Right kidney (tissue), 1 donor: ENCODE results near the gene MT3.
"Not testable (repeated sequence)": the region's sequence is repeated elsewhere in the genome, so short reads cannot be mapped to it uniquely, and the experiment has no call there.

Experiments used
- DNase-seq: peaks from one replicate; pipeline ENCODE4 v3.0.0-alpha.2; 2016

The MT3 gene

DNA sequence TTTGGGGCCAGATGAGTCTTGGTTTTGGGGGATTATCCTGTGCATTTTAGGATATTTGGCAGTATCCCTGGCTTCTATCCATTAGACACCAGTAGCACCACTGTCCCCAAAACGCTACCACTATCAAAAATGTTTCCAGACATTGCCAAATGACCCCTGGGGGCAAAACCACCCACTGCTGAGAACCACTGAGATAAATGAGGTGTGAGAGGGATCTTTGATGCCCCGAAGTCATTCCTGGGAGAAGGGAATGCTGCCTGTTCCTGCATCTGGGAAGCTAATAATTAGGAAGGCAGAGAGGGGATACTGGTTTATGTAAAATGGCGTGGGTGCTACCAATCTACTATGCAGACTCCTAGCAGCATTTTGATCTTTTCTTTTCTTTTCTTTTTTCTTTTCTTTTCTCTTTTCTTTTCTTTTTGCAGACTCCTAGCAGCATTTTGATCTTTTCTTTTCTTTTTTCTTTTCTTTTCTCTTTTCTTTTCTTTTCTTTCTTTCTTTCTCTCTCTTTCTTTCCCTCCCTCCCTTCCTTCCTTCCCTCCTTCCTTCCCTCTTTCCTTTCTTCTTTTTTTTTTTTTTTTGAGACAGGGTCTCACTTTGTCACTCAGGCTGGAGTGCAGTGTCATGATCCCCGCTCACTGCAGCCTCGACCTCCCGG, 8.8 kb upstream of the MT3 start:
- no peak for DNase-seq

DNA sequence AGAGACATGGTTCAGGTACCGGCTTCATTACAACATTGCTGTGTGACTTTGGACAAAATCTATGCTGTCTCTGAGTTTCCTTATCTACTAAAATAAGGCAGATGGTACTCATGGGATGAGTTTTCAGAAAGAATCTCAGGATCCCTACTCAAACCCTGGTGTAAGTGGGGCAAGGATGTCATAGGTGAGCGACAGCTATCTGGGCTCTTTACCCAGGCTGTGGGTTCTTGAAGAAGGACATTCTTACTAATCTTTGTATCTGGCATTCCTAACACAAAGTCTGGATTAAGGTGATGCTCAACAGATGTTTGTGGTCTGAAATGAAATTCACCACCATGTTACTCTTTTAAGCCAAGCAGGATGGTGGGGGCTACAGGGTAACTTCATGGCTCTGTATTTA, 6.4 kb upstream of the MT3 start:
- not testable (repeated sequence) for DNase-seq

DNA sequence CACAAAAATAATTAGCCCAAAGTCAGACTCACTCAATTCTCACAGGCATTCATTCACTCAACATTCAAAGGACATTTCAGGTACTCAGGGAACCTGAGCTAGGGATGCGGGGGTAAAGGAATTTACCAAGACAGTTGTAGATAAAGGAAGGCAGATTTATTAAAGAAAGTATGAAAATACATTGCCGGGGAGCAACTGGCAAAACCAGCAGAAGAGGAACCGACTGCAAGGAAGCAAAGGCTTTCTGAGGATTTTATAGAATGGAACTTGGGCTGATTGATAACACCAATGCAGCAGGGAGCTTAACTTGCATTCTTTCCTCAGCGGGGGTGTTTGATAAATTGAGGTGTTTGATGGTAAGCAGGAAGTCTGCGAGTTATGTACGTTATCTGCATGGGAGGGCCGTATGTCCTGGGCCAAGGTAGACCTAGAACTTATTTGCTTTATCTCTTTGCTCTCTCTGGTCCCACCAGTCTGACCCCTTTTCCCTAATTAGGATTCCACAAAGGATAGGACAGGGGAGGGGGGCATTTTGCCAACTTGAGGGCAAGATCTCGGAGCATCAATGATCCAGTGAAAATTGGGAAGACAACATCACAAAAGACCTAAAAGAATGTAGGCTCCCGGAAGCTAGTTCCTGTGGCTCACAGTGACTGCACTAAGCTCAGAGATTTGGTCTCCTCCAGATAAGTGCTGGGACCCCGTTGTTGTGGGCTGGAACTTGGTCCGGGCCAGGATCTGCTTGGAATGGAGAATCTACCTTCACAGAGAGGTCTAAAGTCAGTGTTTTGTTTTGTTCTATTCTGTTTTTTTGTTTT, 5.8 kb upstream of the MT3 start:
- DNase-seq: no peak

DNA sequence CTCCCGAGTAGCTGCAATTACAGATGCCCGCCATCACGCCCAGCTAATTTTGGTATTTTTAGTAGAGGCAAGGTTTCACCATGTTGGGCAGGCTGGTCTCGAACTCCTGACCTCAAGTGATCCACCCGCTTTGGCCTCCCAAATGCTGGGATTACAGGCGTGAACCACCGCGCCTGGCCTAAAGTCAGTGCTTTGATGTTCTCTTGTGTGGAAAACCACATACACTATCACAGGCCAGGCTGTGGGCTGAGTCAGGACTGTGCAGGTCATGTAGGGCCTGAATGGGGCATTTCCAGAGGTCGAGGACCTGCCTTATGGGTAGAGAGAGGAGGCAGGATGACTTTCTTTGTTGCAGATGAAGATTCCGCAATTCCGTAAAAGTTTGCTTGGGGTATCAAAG, 5.1 kb upstream of the MT3 start:
- DNase-seq: no peak

DNA sequence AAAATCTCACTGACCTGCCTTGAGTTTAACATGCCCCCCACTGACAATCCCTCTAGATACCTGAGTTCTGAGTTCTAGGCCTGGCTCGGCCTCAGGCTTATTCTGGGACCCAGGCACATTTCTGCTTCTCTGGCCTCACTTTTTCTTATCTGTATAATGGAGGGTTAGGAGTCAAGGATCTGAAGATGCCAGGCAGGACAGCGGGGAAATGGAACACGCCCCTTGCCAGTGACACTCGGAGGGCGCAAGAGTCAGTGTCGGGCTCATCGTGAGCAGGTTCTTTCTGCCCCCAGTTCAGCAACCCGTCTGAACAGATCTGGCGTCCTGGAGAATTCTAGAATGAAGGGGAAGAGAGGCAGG, 567 bp upstream of the MT3 start:
- DNase-seq: no peak

DNA sequence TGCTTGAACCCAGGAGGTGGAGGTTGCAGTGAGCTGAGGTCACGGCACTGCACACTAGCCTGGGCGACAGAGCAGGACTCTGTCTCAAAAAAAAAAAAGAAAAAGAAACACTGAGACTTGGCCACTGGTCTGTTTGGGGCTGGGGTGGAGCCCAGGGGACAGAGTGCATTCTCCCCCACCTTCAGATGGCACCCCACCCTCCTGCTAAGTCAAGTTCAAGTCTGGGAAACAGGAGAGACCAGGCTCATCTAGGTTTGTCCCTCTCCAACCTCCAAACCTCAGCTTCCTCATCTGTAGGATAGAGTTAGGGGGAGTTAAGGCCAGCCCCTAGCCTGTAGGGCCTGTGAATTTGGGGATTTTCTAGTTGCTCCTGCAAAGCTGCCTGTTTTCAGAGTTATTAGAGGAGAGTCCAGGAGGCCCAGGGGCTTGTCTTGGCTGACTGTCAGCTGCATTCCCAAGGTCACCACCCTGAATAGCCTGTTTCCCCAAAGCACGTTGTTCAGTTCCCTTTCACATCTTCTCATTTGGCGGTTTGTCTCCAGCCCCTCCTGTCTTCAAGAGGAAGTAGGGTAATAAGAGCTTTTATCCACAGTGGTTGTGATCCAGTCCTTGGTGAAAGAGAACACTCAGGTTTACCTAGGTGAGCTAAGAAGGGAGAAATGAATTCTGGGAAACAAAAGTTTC, 2.2 kb downstream of the MT3 start:
- DNase-seq: no peak

DNA sequence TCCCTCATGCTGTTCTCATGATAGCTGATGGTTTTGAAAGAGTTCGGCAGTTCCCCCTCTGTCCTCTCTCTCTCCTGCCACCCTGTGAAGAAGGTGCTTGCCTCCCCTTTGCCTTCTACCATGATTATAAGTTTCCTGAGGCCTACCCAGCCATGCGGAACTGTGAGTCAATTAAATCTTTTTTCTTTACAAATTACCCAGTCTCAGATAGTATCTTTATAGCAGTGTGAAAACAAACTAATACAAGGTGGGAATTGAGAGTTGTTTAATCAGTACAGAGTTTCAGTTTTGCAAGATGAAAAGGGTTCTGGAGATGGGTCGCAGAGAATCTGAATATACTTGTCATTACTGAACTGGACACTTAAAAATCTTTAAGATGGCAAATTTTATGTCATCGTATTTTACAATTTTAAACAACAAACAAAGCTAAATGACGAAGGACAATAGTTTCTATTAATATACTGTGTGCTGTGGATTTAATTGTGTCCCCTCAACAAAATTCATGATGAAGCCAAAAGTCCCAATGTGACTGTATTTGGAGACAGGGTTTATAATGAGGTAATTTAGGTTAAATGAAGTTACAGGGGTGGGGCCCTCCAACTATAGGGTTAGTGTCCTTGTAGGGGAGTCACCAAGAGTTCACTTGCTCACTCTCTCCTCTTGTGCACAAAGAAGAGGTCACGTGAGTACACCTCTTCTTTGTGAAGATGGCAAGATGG, 4.4 kb downstream of the MT3 start:
- no peak for DNase-seq

DNA sequence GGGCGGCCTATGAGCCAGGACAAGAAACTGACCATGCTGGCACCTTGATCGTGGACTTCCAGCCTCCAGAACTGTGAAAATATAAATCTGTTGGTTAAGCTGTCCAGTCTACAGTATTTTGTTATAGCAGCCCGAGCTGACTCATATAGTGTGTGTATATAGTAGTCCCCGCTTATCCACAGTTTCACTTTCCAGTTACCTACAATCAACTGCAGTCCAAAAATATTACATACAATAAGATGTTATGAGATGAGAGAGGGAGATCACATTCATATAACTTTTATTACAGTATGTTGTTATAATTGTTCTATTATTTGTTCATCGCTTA, 4.9 kb downstream of the MT3 start:
- no peak for DNase-seq

DNA sequence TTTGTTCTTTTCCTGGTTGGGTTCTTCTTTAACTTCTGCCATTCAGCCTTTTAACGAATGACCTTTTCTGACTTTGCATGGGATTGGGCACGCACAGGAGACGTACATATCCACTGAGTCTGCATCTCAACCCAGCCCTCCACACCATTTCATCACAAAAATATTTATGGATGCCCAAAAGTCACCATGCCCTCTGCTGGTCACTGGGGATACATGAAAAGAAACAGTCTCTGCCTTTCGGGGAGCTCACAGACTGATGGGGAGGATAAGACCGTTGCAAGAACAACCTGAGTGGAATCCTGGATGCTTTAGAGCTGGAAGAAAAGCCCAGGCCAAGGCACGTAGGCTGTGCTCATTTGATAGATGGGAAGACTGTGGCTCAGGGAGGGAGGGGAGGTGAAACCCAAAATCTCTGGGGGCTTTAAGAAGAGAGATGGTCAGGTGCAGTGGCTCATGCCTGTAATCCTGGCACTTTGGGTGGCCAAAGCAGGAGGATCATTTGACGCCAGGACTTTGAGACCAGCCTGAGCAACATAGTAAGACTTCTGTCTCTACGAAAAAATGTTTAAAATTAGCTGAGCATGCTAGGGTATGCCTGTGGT, 11.2 kb downstream of the MT3 start:
- DNase-seq: no peak

DNA sequence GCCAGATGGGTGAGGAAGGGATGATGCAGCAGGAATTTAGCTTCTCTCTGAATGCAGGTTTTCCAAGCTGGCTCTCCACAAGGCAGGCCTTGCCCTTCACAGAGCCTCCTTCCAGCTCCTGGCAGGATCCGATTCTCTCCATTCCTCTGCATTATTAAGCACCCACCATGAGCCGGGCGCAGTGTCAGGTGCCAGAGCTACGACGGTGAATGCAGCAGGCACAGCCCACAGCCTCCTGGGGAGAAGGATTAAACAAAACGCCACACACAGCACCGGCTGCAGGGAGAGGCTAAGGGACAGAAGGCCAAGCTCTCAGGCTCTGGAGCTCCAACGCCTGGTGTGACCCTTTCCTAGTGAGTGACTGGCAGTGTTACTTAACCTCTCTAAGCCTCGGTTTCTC, 12.0 kb downstream of the MT3 start:
- no peak for DNase-seq

DNA sequence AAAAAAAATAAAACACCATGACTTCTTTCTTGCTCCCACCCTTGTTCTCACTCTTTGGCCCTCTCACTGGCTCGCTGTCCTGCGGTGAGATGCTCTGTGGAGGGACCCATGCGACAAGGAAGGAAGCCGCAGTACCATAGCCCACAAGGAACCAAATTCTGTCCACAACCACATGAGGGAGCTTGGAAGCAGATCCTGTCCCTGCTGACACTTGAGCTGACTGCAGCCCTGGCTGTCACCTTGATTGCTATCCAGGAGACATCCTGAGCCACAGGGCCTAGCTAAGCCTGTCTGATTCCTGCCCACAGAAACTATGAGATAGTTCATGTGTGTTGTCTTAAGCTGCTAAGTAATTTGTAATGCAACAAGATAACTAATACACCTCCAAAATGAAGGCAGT, 14.3 kb downstream of the MT3 start:
- DNase-seq: no peak

DNA sequence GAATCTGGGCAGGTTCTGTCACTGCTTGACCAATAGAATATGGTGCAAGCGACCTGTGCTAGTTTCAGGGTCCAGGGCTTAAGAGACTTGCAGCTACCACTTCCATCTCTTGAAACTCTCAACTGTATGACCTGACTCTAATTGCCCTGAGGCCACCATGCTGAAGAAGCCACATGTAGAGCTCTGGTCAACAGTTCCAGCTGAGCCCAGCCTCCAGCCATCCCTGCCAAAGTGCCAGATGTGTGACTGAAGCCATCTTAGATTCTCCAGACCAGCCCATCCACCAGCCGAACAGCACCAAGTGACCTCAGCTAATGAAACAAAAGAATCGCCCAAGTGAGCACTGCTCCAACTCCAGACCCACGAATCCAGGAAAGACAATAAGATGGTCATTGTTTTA, 15.6 kb downstream of the MT3 start:
- no peak for DNase-seq

DNA sequence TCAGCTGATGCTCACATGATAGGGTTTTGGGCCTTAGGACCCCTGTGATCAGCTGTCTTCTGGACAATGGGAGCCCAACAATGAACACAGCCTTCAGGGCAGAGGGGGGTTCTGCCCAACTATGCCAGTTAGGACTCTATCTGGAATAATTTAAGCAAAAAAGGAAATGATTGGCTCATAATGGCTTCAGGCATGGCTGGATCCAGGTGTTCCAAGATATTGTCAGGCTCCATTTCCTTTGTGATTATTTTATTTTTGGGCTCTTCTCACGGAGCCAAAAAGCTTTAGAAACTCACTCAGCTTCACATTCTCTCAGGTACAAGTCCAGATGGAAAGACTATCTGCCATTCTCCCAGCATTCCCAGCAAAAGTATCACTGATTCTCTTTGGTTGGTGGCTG, 16.1 kb downstream of the MT3 start:
- DNase-seq: no peak

DNA sequence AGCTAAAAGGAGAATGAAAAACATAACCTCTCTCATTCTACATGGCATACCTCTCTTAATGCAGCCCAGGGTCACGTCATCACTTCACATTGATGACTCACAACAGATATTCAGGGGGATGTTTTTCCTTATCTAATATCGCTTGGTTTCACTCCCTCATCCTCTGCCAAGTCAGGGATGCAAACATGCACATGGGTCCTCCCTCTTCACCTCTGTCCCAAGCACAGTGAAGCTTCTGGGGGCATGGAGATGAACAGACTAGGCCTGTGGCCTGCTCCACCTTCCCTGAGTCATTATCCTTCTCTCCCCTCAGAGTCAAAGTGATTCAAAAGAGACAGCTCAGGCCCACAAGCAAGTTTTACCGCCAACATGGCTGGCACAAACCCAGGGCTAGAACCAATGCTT, 16.7 kb downstream of the MT3 start:
- DNase-seq: no peak

DNA sequence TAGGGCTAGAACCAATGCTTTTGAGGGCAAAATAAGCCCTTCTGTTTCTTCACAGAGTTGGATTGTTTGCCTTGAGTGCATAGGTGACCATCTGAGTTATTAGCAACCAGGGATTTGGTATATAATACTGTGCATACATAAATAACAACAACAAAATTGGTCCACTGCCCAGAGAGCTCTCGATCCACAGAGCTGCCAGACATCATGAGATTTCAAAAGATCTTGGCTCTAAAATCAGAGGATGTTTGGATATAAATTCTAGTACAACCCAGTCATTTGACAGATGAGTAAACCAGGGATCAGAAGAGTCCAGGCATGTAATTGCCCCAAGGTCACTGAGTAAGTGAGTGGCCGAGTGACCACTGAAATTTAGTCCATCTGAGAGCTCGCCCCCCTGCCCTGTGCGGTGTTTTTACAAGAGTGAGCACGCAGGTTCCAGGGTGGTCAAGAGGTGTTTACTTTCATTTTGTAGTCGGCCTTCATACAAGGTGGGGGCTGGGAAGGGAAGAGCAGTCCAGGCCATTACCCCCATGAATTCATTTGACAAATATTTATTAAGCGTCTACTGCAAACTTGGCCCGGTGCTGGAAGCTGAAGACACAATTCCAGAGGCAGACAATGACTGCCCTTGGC, 17.3 kb downstream of the MT3 start:
- peak; percentile 55 for DNase-seq

DNA sequence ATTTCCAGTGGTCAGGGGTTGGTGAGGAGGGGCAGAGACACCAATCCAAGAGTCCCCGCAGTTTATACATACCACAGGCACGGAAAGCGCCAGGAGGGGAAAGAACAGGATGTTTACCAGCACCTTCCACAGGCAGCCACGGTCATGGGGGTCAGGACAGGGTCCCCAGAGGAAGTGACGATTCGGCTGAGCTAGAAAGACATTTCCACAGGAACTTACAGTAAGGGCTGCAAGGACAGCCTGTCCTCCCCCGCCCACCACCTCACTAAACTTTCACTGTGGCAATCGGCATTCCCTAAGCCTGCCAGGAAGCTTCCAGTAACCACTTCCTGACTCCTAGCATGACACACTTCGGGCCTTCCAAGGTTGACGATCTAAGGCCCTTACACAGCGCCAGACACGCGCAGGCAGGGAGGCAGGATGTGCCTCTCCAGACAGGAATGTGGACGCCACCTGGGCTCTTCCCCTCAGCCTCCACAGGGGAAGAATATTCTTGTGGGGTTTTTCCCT, 17.8 kb downstream of the MT3 start:
- peak; percentile 59 for DNase-seq

DNA sequence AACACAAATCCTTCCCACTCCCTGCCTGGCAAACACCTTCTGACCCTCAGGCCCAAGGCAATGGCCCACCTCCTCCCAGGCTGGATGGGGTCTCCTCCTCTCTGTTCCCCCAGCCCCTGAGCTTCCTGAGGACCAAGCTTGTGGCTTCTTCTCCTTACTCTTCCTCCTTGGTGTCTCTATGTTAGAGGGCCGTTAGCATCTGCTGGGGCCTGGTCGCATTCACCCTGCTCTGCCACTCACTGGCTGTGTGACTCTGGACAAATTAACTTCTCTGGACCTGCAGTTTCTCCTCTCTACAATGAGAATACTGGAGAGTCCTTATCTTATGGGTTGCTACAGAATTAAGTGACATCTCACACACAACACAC, 18.3 kb downstream of the MT3 start:
- DNase-seq: no peak

DNA sequence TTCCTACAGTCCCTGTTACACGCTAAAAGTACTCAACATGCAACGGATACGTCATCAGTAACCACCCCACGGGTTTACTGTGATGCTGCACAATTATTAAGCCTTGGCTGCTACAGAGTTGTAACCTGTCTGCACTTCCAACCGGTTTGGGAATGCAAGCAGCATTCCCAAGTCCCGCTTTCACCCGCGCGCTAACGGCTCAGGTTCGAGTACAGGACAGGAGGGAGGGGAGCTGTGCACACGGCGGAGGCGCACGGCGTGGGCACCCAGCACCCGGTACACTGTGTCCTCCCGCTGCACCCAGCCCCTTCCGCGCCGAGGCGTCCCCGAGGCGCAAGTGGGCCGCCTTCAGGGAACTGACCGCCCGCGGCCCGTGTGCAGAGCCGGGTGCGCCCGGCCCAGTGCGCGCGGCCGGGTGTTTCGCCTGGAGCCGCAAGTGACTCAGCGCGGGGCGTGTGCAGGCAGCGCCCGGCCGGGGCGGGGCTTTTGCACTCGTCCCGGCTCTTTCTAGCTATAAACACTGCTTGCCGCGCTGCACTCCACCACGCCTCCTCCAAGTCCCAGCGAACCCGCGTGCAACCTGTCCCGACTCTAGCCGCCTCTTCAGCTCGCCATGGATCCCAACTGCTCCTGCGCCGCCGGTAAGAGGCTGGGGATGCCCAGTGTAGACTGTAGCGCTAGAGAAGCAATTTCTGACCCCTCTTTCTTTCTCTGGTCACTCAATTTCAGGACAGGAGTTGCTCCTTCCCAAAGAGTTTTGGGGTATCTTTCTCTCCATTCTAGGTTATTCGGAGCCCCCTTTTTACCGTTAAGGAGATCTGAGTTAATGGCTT, 18.9 kb downstream of the MT3 start, which contains the start of gene MT2A:
Gene MT2A, plus strand, starts transcription at position 542 of the 833 bp plus-strand sequence. Its CDS starts 72 bp downstream, at position 614.
- DNase-seq: peak; percentile 87

DNA sequence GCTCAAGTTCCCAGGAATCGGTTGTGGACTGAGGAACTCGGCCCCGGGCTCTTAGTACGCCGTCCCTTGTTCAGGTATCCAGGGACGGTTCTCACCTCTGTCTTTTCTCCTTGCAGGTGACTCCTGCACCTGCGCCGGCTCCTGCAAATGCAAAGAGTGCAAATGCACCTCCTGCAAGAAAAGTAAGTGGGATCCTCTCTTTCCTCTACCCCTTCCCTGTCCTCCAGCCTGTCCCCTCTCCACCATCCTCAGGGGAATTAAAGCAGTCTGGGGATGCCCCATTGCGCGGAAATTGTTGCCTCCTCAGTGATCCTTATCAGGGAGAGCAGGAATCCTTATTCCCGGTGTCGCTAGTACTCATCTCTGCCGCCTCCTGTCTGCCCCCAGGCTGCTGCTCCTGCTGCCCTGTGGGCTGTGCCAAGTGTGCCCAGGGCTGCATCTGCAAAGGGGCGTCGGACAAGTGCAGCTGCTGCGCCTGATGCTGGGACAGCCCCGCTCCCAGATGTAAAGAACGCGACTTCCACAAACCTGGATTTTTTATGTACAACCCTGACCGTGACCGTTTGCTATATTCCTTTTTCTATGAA, 19.6 kb downstream of the MT3 start:
- DNase-seq: no peak

DNA sequence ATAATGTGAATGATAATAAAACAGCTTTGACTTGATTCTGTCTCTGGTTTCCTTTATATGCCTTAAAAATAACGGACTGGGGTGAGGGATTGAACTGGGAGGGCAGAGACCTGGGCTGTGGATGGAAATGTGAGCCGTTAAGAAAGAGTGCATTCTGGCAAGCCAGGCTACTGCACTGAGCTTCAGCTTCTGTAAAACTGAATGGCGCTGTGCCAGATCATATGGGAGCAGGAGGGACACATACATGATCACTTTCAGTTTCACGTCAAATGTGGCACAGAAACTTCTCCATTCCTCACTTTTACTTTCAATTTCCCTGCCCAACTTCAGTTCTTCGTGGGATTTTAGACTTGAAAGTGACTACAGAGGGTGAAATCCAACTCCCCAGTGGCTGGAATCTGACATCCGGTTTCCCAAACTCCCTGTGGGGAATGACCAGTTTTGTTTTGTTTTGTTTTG, 20.2 kb downstream of the MT3 start:
- DNase-seq: peak; percentile 60
